ENCODE results near the gene IGFBP7.

IGFBP7 gene

DNA sequence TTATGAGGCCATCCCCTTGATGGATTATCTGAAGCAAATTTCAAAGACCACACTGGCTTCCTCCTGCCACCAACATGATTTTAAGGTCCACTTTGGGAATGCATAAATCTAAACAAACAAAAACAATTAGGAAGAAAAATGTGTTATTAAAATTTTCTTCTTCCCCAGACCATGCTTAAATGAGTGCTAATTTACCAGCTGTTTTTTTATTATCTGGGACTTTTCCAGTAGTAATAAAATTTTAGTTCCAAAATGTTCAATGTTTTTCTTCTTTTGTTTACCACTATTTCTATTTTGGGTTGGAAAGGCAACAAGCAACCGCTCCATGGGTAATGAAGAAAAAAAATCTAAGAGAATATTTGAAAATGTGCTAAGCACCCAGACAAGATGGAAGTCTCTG is 69.2 kb downstream of the IGFBP7 start:
- no peak for DNase-seq (ENCODE audit: low spot score)
- TF ChIP-seq, protein P1, sequence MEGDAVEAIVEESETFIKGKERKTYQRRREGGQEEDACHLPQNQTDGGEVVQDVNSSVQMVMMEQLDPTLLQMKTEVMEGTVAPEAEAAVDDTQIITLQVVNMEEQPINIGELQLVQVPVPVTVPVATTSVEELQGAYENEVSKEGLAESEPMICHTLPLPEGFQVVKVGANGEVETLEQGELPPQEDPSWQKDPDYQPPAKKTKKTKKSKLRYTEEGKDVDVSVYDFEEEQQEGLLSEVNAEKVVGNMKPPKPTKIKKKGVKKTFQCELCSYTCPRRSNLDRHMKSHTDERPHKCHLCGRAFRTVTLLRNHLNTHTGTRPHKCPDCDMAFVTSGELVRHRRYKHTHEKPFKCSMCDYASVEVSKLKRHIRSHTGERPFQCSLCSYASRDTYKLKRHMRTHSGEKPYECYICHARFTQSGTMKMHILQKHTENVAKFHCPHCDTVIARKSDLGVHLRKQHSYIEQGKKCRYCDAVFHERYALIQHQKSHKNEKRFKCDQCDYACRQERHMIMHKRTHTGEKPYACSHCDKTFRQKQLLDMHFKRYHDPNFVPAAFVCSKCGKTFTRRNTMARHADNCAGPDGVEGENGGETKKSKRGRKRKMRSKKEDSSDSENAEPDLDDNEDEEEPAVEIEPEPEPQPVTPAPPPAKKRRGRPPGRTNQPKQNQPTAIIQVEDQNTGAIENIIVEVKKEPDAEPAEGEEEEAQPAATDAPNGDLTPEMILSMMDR (IDR thresholded peaks at IDR 0.05; ENCODE audit: extremely low read depth, missing control alignments), result no peak

DNA sequence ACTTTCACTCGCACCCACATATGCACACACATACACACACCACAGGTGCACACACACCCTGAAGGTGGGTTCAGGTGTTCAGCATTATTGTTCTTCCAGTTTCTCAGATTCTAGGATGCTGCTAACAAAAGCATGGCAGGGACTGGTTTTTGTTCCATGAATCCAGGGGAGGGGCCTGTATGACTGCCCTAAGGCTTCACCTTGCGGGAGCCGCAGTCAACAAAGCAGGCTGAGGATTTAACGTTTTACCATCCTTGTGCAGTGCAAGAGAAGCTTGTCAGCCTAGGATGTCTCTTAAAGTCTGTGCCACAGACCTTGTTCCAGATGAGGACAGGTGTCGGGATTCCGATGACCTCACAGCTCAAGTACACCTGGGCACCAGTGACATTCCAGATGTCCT is 69.7 kb downstream of the IGFBP7 start:
- TF ChIP-seq, protein P1 (IDR thresholded peaks at IDR 0.05; ENCODE audit: extremely low read depth, missing control alignments), result no peak
- DNase-seq (ENCODE audit: low spot score), result no peak

DNA sequence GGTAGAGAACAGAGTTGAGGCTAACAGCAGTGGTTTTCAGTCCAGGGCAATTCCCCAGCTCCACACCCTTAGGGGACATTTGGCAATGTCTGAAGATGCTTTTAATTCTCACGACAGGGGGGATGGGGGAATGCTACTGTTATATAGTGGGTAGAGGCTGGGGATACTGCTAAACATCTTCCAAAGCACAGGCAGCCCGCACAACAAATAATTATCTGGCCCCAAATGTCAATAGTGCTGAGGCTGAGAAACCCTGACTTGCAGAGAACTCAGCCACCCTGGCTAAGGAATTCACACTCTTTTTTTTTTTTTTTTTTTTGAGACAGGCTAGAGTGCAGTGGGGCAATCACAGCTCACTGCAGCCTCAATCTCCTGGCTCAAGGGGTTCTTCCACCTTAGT is 70.8 kb downstream of the IGFBP7 start:
- DNase-seq (ENCODE audit: low spot score), result no peak
- TF ChIP-seq, protein P1 (IDR thresholded peaks at IDR 0.05; ENCODE audit: extremely low read depth, missing control alignments), result no peak

DNA sequence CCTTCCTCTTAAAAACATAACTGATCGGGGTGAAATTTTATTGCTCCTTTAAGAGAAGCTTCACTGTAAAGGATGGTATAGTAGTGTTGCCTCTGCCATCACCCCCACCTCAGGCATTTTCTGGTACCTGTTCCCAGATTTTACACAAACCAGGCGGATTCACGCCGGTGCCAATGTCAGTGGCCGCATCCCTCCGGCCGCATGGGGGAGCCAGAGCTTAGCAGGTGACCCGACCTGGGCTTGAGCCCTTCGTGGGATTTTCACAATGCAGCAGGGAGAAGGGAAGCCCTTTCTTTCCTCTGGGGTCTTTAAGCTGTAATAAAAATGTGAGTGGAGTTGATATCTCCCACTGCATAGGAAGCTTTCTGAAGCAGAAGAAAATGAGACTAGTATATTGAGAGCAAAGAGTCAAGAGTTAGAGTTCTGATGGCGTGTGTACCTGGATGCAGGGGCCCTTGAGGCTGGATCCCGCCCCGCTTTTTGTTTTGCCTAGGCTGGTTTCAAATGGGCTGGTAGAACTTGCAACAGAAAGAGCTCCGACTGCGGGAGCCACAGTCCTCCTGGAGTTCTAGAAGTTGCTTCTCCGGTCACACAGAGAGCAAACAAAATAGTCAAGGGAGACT is 72.1 kb downstream of the IGFBP7 start:
- peak; percentile 34 for DNase-seq (ENCODE audit: low spot score)
- TF ChIP-seq, protein P1 (IDR thresholded peaks at IDR 0.05; ENCODE audit: extremely low read depth, missing control alignments), result peak; percentile 69

DNA sequence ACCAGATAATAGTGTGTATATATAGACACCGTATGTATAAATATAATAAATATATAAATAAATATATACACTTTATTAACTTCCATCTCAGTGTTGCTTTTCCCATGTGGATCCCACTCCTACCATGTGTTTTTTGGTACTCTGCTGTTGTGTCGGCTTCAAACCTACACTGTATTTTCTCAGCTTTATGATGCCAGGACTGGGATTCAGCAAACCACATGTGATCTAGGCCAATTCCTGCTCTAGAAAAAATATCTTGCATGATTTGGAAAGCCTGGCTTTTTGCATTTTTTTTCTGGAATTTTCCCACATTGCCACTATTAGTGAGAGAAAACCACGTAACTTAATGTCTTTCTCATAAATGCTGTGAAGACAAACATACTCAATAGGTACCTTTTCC is 75.7 kb downstream of the IGFBP7 start:
- no peak for DNase-seq (ENCODE audit: low spot score)
- TF ChIP-seq, protein P1 (IDR thresholded peaks at IDR 0.05; ENCODE audit: extremely low read depth, missing control alignments), result no peak

DNA sequence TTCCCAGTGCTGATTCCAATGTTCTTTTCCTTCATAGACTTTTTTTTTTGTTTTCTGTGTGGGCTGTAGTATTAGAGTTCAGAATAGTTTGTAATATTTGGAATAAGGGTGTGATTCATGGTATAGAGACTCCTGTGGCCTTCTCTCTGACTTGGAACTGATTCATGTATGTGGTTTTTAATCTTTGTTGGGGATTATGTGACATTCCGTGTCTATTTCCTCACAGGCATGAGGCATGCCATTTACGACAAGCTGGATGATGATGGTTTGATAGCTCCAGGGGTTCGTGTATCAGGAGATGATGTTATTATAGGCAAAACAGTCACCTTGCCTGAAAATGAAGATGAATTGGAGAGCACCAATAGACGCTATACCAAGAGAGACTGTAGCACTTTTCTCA is 87.1 kb downstream of the IGFBP7 start:
- TF ChIP-seq, protein P1 (IDR thresholded peaks at IDR 0.05; ENCODE audit: extremely low read depth, missing control alignments), result no peak
- DNase-seq (ENCODE audit: low spot score), result no peak

DNA sequence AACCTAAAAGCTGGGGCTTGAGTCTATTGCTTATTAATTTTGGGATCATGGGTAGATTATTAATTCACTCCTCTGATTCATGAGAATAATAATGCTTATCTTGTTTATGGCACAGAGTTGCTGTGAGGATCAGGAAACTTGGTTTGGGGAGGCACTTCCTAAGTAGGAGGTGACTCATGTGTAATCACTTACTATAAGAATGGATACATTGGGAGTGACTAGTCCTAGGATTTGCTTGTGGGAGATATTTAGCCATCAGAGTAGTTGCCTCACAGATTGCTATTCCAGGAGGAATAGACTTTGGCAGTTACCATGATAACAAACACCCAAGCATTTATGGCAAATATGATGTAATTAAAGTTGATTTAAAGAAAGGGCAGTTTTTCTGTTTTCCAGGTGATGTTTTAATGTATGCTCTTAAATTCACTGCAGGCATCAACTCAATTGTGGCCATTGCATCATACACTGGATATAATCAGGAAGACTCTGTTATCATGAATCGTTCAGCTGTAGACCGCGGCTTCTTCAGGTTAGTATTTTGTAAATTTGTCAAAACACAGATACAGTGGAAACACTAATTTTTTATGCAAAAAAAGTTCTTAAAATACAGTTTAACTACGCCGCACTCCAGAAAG is 89.6 kb downstream of the IGFBP7 start:
- TF ChIP-seq, protein P1 (IDR thresholded peaks at IDR 0.05; ENCODE audit: extremely low read depth, missing control alignments), result no peak
- no peak for DNase-seq (ENCODE audit: low spot score)
